Trophoblast cell (in vitro differentiated cells and primary cell): ENCODE data around the gene SGPP2.
"Not testable (repeated sequence)": the region's sequence is repeated elsewhere in the genome, so short reads cannot be mapped to it uniquely, and the experiment has no call there.

ENCODE experiments used
- DNase-seq, 2 donors: peaks; one replicate each; pipeline ENCODE4 v3.0.0-alpha.2; 2016
- H2AFZ ChIP-seq: 2 replicates; pipeline ENCODE4 v1.6.1; 2013; ENCODE audit warnings: low read length, moderate library complexity, mild to moderate bottlenecking; ENCODE audit not compliant: insufficient read depth, poor library complexity
- H2AK5ac ChIP-seq: 2 replicates; pipeline ENCODE4 v1.6.1; 2013; ENCODE audit warnings: mild to moderate bottlenecking, low read length
- H2BK120ac ChIP-seq: 2 replicates; pipeline ENCODE4 v1.6.1; 2013; ENCODE audit warnings: low read length, mild to moderate bottlenecking, moderate library complexity; ENCODE audit not compliant: insufficient read depth, poor library complexity
- H2BK12ac ChIP-seq: 2 replicates; pipeline ENCODE4 v1.6.1; 2013; ENCODE audit warnings: mild to moderate bottlenecking, low read length, moderate library complexity
- H2BK5ac ChIP-seq: 2 replicates; pipeline ENCODE4 v1.6.1; 2013; ENCODE audit warnings: low read length, low read depth, moderate library complexity, mild to moderate bottlenecking; ENCODE audit not compliant: poor library complexity
- H3K14ac ChIP-seq: 2 replicates; pipeline ENCODE4 v1.6.1; 2013; ENCODE audit warnings: mild to moderate bottlenecking, low read length
- H3K18ac ChIP-seq: 2 replicates; pipeline ENCODE4 v1.6.1; 2013; ENCODE audit warnings: mild to moderate bottlenecking, low read length
- H3K23ac ChIP-seq: 2 replicates; pipeline ENCODE4 v1.6.1; 2013; ENCODE audit warnings: low read length
- H3K27ac ChIP-seq: 2 replicates; pipeline ENCODE4 v1.5.1; 2013; ENCODE audit warnings: low read depth, mild to moderate bottlenecking, inconsistent platforms, low read length, moderate library complexity
- H3K27me3 ChIP-seq: 2 replicates; pipeline ENCODE4 v1.6.1; 2013; ENCODE audit warnings: inconsistent platforms, mild to moderate bottlenecking, low read length, moderate library complexity; ENCODE audit not compliant: insufficient read depth
- H3K36me3 ChIP-seq, 2 experiments: 1 replicate in 1 of 2; 2 replicates in 1 of 2; pipeline ENCODE4 v1.6.1; 2013; ENCODE audit warnings: low read length in 2 of 2, mild to moderate bottlenecking in 2 of 2, moderate library complexity in 1 of 2; ENCODE audit not compliant: insufficient read depth in 2 of 2, control insufficient read depth in 1 of 2
- H3K4ac ChIP-seq: 2 replicates; pipeline ENCODE4 v1.6.1; 2013; ENCODE audit warnings: low read depth, mild to moderate bottlenecking, low read length, moderate library complexity
- H3K4me1 ChIP-seq, 2 experiments: 1 replicate in 1 of 2; 2 replicates in 1 of 2; pipeline ENCODE4 v1.6.1; 2013; ENCODE audit warnings: low read length in 2 of 2, mild to moderate bottlenecking in 2 of 2, moderate library complexity in 1 of 2; ENCODE audit not compliant: insufficient read depth in 2 of 2, control insufficient read depth in 1 of 2
- H3K4me2 ChIP-seq: 2 replicates; pipeline ENCODE4 v1.6.1; 2013; ENCODE audit warnings: inconsistent platforms, mild to moderate bottlenecking, low read length, moderate library complexity
- H3K4me3 ChIP-seq: 2 replicates; pipeline ENCODE4 v1.5.1; 2013; ENCODE audit warnings: mild to moderate bottlenecking, low read depth, low read length, inconsistent platforms
- H3K79me1 ChIP-seq: one replicate; pipeline ENCODE4 v1.6.1; 2013; ENCODE audit warnings: low read length
- H3K79me2 ChIP-seq: 2 replicates; pipeline ENCODE4 v1.6.1; 2013; ENCODE audit warnings: low read length, mild to moderate bottlenecking; ENCODE audit not compliant: control insufficient read depth, insufficient read depth, poor library complexity
- H3K9ac ChIP-seq: 2 replicates; pipeline ENCODE4 v1.6.1; 2013; ENCODE audit warnings: mild to moderate bottlenecking, low read length
- H3K9me3 ChIP-seq: 2 replicates; pipeline ENCODE4 v1.6.1; 2013; ENCODE audit warnings: low read depth, mild to moderate bottlenecking, control low read depth, inconsistent platforms, low read length; ENCODE audit not compliant: insufficient read depth
- H4K12ac ChIP-seq: 2 replicates; pipeline ENCODE4 v1.6.1; 2013; ENCODE audit warnings: low read depth, mild to moderate bottlenecking, low read length, moderate library complexity
- H4K8ac ChIP-seq: 2 replicates; pipeline ENCODE4 v1.6.1; 2013; ENCODE audit warnings: low read depth, mild to moderate bottlenecking, low read length, moderate library complexity
- H4K91ac ChIP-seq: one replicate; pipeline ENCODE4 v1.6.1; 2013; ENCODE audit warnings: low read depth, mild to moderate bottlenecking, low read length, moderate library complexity
- WGBS: extraction: QIAGEN DNeasy Blood & Tissue Kit; methylation state at CpG from one replicate; pipeline ENCODE4 v1.1.7; 2013; ENCODE audit warnings: missing lambda C conversion rate; ENCODE audit not compliant: insufficient read length, insufficient coverage; ENCODE audit errors: extremely low coverage; 5-methylcytosine and 5-hydroxymethylcytosine counted together

Gene SGPP2

GRCh38 chr2:222433332-222434173 is 9.2 kb downstream of the SGPP2 start:
- Histone ChIP-seq H3K27ac (no peak overlapping the region), H3K18ac (no peak overlapping the region)
- WGBS, result no CpG with 5 or more reads among the region's 9 CpGs

DNA sequence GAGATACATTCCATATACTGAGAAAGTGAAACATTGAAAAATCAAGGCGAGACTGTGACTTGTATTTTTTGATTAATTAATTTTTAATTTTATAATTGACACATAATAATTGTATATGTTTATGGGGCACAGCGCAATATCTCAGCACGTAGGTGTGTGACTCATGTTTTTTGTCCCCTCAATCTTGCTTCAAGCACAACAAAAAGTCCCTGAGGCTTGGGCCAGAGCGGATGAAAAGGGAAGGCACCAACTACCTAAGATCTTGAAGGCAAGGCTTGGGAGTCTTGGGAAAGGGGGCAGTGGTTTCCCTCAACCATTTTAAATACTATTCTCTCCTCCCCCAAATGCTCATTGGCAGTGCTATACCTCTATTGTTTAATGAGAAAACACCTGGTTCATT is 9.9 kb downstream of the SGPP2 start:
- H3K23ac ChIP-seq, result no peak overlapping the region
- no peak overlapping the region for H4K91ac ChIP-seq
- no peak for DNase-seq
- WGBS, result no CpG with 5 or more reads among the region's 4 CpGs
- no peaks in the 10 kb centered on the region for H3K27me3 ChIP-seq
- no peak overlapping the region for H3K18ac ChIP-seq
- peaks cover 2% of the 10 kb centered on the region for H3K9me3 ChIP-seq
- H4K8ac ChIP-seq, result no peak overlapping the region
- no peaks in the 10 kb centered on the region for H3K4me1 ChIP-seq
- H3K79me2 ChIP-seq, result no peaks in the 10 kb centered on the region
- H3K9ac ChIP-seq, result no peak overlapping the region
- H3K4me3 ChIP-seq, result no peak overlapping the region
- no peak overlapping the region for H2BK12ac ChIP-seq
- H3K79me1 ChIP-seq, result no peaks in the 10 kb centered on the region
- H2BK120ac ChIP-seq, result no peak overlapping the region
- no peak overlapping the region for H3K14ac ChIP-seq
- no peak overlapping the region for H2AK5ac ChIP-seq
- H2AFZ ChIP-seq, result no peak overlapping the region
- H3K4ac ChIP-seq, result no peak overlapping the region
- H3K4me2 ChIP-seq, result no peak overlapping the region
- H4K12ac ChIP-seq, result no peak overlapping the region
- H2BK5ac ChIP-seq, result no peak overlapping the region
- no peaks in the 10 kb centered on the region for H3K36me3 ChIP-seq
- no peak overlapping the region for H3K27ac ChIP-seq

More at GRCh38 chr2:222433332-222434173, 9.2 kb downstream of the SGPP2 start:
- H3K4me3 ChIP-seq, result no peak overlapping the region
- no peaks in the 10 kb centered on the region for H3K79me2 ChIP-seq
- no peak overlapping the region for H3K9ac ChIP-seq
- no peak overlapping the region for H3K14ac ChIP-seq
- H3K23ac ChIP-seq, result no peak overlapping the region
- H3K4me1 ChIP-seq, result no peaks in the 10 kb centered on the region
- no peaks in the 10 kb centered on the region for H3K36me3 ChIP-seq
- no peak overlapping the region for H3K4ac ChIP-seq
- H3K27me3 ChIP-seq, result no peaks in the 10 kb centered on the region
- no peak overlapping the region for H4K8ac ChIP-seq
- H2AK5ac ChIP-seq, result no peak overlapping the region
- H3K79me1 ChIP-seq, result no peaks in the 10 kb centered on the region
- H2AFZ ChIP-seq, result no peak overlapping the region
- H2BK12ac ChIP-seq, result no peak overlapping the region
- H3K9me3 ChIP-seq, result peaks cover 2% of the 10 kb centered on the region
- no peak overlapping the region for H4K91ac ChIP-seq
- no peak overlapping the region for H2BK5ac ChIP-seq
- no peak overlapping the region for H2BK120ac ChIP-seq
- no peak for DNase-seq
- no peak overlapping the region for H3K4me2 ChIP-seq
- H4K12ac ChIP-seq, result no peak overlapping the region

- H2AK5ac ChIP-seq, H4K8ac ChIP-seq, H3K4ac ChIP-seq, H3K36me3 ChIP-seq, H4K12ac ChIP-seq, H2AFZ ChIP-seq, H3K4me1 ChIP-seq, H3K79me1 ChIP-seq, H2BK5ac ChIP-seq, H3K9ac ChIP-seq, H2BK12ac ChIP-seq, H3K4me3 ChIP-seq, H3K27me3 ChIP-seq, H2BK120ac ChIP-seq, H4K91ac ChIP-seq, H3K14ac ChIP-seq, H3K79me2 ChIP-seq, H3K9me3 ChIP-seq, H3K4me2 ChIP-seq, H3K18ac ChIP-seq, DNase-seq, H3K23ac ChIP-seq, H3K27ac ChIP-seq: not testable (repeated sequence)
- WGBS, result no CpG with 5 or more reads among the region's 6 CpGs
Observed at GRCh38 chr2:222435400-222436039, 11.2 kb downstream of the SGPP2 start.

DNA sequence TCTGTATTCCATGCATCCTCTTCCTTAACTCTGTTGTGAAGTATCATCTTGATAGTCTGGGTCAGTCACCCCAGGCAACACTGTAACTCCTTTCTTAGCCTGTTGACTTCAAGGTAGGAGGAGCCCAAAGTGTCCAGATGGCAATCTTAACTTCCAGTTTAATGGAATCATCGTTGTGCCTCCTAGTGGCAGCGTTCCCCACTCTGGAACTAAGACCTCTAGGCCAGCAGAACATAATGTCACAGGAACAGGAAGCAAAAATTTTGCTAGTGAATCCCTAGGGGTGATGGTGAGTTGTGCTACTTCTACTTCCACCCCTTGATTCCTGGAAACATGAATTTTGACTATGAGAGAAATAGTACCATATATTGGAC is 11.7 kb downstream of the SGPP2 start:
- H3K36me3 ChIP-seq, result no peaks in the 10 kb centered on the region
- H2AK5ac ChIP-seq, result no peak overlapping the region
- DNase-seq, result no peak
- H3K27me3 ChIP-seq, result no peaks in the 10 kb centered on the region
- H3K18ac ChIP-seq, result no peak overlapping the region
- H2BK12ac ChIP-seq, result no peak overlapping the region
- no peak overlapping the region for H3K9ac ChIP-seq
- H4K8ac ChIP-seq, result no peak overlapping the region
- H3K9me3 ChIP-seq, result peaks cover 2% of the 10 kb centered on the region
- no peak overlapping the region for H2BK120ac ChIP-seq
- WGBS, result no CpG with 5 or more reads among the region's 2 CpGs
- no peak overlapping the region for H3K4me3 ChIP-seq
- no peak overlapping the region for H3K4ac ChIP-seq
- H3K27ac ChIP-seq, result no peak overlapping the region
- H4K91ac ChIP-seq, result no peak overlapping the region
- H3K4me2 ChIP-seq, result no peak overlapping the region
- no peaks in the 10 kb centered on the region for H3K4me1 ChIP-seq
- no peak overlapping the region for H3K23ac ChIP-seq
- H3K79me2 ChIP-seq, result no peaks in the 10 kb centered on the region
- H2AFZ ChIP-seq, result no peak overlapping the region
- no peak overlapping the region for H2BK5ac ChIP-seq
- no peaks in the 10 kb centered on the region for H3K79me1 ChIP-seq
- no peak overlapping the region for H3K14ac ChIP-seq
- H4K12ac ChIP-seq, result no peak overlapping the region
